NCI-H146 (cell line): ENCODE results near the gene CLDN9.
A peak's percentile ranks its signal among the peaks of the same experiment; 100 is the strongest.
"Not testable (repeated sequence)": the region's sequence is repeated elsewhere in the genome, so short reads cannot be mapped to it uniquely, and the experiment has no call there.

Source experiments
- DNase-seq: peaks from one replicate; lab custom pipeline; 2025; lab: John Stamatoyannopoulos, UW

Gene CLDN9

GRCh38 chr16:3032624-3033023 lies 19.9 kb downstream of the CLDN9 start:
- no peak for DNase-seq

- no peak for DNase-seq
These were observed 22.7 kb downstream of the CLDN9 start for GRCh38 chr16:3035289-3035971.

DNA sequence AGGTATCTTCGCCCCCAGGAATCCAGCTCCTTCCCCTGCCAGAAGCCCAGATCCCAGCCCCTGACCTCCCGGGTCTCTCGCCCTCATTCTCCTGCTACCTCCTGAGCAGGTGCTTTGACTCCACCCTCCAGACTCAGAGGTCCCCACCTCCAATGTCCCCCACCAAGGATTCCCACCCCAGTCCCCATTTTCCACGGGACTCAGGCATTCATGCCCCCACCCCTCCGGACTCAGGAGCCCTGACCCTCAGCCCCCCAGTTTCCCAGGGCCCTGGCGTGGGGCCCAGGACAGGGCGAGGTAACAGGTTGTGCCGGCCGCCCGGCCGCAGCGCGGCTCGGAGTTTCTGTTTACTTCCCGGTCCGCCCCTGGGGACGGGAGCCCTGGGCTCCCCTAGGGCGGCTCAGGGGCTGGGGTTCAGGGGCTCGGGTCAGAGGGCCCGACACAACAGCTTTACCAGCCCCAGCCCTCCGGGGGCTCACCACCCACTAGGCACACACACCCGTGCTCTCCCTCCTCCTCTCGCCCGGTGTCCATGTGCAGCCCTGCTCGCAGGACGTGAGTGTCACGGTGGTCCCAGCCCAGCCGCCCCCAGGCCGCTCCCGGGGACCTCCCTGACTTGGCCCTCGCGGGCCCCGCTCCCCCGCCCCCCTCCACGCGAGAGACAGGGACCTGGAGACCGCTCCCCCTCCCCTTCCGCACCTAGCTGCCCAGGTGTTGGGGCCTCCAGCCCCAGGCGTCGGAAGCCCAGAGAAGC lies 23.4 kb downstream of the CLDN9 start:
- DNase-seq = peak; percentile 53

- DNase-seq = peak; percentile 85
These were observed 24.1 kb downstream of the CLDN9 start, which contains the start of gene BICDL2 for GRCh38 chr16:3036726-3037315. Gene BICDL2, minus strand, starts transcription at chr16:3036944. Its CDS starts 1,448 bp downstream, at chr16:3035496.

GRCh38 chr16:3038256-3038655 lies 25.5 kb downstream of the CLDN9 start:
- DNase-seq = peak; percentile 62

GRCh38 chr16:3038896-3039295 lies 26.2 kb downstream of the CLDN9 start:
- no peak for DNase-seq

DNA sequence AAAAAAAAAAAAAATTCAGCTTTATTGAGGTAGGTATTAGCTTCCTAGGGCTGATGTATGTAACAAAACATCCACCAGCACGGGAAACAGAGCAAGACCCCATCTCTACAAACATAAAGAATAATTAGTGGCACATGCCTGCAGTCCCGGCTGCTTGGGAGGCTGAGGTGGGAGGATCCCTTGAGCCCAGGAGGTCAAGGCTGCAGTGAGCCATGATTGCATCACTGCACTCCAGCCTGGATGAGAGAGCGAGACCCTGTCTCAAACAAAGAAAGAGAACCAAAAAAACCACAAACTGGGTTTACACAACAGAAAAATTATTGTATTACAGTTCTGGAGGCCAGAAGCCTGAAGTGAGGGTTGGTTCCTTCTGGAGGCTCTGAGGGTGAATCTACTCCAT lies 29.7 kb downstream of the CLDN9 start:
- DNase-seq = no peak

DNA sequence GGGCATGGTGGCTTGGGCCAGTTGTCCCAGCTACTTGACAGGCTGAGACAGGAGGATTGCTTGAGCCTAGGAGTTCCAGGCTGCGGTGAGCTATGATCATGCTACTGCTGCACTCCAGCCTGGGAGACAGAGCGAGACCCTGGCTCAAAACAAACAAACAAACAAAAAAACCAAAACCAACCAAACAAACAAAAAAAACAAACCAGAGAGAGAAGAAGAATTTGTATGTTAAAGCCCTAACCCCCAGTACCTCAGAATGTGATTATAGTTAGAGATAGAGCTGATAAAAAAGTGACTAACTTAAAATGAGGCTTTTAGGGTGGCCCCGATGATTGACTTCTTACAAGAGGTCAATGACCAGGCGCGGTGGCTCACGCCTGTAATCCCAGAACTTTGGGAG lies 32.0 kb downstream of the CLDN9 start:
- no peak for DNase-seq

DNA sequence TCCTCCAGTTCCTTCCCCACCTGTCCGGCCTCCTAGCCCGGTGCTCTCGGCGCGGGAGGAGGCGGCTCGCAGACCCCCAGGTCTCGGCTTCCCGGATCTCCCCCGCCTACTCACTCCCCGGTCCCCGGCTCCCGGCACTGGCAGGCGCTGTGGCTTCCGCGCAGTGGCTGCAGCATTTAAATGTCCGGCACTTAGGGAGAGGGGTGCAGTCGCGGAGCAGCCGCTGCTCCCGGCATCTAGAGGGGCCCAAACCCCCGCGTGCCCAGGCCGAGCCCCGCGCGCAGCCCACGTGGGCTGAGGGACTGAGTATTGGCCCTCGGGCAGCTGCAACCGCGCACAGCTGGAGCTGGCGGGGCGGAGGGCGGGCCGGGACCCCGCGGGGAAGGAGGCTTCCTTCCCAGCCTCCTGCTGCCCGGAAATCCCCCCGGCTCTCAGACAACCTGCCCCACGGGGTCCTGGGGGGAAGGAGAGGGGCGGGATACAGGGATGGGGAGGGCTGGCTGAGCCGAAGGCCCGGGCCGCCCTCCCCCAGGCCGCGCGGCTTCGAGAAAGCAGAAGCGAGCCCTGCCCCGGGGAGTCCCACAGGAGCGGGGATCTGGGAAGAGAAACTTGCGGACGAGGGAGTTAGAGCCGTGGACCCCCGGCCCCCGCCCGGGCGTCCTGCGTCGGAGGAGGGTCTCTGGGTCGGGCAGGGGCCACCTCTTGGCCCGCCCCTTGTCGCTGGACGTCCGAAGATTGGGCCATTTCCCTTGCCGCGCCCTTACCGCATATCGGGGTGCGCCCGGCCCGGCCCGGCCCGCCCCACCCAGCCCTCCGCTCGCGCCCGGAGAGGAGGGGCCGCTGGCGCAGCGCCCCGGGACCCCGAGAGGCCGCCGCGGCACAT lies 33.3 kb downstream of the CLDN9 start, which contains the start of gene MMP25:
Gene MMP25, plus strand, starts transcription at position 804 of the 883 bp plus-strand sequence. CDS start 357 bp downstream, outside the sequence.
- DNase-seq = peak; percentile 41

DNA sequence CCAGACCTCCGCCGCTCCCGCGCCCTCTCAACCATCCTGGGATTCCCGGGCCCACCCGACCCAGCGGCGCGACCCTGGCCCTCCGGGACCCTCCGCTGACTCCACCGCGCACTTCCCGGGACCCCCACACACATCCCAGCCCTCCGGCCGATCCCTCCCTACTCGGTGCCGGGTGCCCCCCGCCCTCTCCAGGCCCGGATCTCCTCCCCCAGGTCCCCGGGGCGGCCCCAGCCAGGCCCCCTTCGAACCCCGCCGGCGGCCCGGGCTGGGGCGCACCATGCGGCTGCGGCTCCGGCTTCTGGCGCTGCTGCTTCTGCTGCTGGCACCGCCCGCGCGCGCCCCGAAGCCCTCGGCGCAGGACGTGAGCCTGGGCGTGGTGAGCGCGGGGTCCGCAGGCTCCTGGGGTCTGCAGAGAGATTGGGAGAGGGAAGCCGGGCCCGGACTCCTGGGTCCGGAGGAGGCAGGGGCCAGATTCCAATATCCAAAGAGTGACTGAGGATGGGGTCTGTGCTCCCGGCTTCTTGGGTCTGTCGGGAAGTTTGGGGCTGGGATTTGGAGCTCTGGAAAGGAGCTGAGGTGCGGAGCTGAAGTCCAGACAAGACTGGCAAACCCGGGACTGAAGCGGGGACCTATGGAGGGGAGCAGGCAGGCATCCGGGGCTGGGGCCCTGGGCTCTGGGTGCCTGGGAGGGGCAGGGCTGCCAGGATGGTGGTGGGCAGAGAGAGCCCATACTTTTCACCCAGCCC lies 34.1 kb downstream of the CLDN9 start:
- no peak for DNase-seq

GRCh38 chr16:3047387-3047720 lies 34.6 kb downstream of the CLDN9 start:
- DNase-seq = no peak

GRCh38 chr16:3049921-3050481 lies 37.3 kb downstream of the CLDN9 start:
- no peak for DNase-seq

DNA sequence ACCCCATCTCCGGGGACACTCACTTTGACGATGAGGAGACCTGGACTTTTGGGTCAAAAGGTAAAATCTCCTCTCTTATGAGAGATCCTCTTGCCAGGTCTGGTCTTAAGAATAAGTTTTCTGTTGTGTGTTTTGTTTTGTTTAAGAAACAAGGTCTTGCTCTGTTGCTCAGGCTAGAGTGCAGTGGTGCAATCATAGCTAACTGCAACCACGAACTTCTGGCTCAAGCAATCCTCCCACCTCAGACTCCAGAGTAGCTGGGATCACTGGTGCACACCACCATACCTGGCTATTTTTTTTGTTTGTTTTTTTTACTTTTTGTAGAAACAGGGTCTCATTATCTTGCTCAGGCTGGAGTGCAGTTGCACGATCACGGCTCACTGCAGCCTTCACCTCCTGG lies 37.8 kb downstream of the CLDN9 start:
- DNase-seq = no peak

- peak; percentile 64 for DNase-seq
These were observed 38.3 kb downstream of the CLDN9 start for GRCh38 chr16:3051009-3051408.

DNA sequence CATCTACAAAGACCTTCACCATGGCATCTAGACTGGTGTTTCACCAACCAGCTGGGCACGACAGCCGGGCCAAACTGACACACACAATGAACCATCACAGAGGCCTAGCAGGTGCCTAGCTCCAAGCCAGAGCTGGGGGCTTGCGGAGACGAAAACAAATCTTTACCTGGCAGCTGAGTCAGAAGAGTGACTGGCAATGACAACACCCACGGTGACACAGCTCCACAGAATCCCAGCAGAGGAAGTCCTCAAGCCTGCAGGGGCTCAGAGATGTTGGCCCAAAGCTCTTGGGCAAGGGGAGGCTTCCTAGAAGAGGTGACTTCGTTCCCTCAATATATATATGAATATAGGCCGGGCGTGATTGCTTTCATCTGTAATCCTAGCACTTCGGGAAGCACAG lies 38.8 kb downstream of the CLDN9 start:
- DNase-seq = no peak

DNA sequence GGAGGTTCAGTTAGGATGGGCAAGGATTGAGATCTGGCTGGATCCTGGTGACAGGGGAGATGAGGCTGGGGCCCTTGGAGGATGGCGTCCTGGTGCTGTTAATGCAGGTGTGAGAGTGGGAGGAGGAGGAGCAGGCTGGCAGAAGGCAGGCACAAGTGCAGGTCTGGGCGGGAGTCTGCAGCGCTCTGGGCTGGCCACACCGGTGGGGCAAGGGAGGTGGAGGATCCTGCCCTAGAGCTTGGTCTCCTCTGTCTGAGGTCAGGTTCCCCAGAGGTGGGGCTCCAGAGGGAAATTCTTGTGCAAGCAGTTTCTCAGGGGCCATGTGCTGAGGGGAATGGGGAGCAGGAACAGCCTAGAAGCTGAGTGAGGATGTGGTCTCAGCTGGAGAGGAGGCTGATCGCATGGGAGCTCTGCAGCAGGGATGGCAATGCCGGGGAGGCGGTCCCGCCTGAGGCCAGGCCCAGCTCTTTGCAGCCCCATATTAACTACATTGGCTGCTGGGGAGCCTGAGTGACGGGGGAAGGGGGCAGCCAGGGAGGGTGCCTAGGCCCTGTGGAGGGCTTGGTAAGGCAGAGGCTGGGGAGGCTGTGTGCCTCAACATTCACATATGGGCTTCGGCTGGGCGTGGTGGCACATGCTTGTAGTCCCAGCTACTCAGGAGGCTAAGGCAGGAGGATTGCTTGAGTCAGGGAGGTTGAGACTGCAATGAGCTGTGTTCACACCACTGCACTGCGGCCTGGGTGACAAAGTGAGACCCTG lies 40.0 kb downstream of the CLDN9 start:
- not testable (repeated sequence) for DNase-seq

DNA sequence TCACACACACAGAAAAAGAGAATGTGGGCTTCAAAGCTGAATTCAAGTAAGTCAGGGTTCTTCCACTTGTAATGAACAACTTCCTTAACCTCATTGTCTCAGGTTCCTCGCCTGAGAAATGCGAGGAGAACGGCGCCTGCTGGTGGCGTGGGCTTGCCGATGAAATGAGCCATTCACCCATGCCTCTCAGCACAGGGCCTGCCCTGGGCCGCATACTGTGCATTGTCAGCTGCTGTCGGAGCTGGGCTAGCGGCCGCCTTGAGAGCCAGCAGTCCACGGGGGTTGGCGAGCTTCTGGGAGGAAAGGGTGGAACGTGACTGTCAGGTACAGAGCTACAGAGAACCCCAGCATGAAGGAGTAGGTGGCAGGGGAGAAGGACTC lies 40.6 kb downstream of the CLDN9 start:
- not testable (repeated sequence) for DNase-seq

DNA sequence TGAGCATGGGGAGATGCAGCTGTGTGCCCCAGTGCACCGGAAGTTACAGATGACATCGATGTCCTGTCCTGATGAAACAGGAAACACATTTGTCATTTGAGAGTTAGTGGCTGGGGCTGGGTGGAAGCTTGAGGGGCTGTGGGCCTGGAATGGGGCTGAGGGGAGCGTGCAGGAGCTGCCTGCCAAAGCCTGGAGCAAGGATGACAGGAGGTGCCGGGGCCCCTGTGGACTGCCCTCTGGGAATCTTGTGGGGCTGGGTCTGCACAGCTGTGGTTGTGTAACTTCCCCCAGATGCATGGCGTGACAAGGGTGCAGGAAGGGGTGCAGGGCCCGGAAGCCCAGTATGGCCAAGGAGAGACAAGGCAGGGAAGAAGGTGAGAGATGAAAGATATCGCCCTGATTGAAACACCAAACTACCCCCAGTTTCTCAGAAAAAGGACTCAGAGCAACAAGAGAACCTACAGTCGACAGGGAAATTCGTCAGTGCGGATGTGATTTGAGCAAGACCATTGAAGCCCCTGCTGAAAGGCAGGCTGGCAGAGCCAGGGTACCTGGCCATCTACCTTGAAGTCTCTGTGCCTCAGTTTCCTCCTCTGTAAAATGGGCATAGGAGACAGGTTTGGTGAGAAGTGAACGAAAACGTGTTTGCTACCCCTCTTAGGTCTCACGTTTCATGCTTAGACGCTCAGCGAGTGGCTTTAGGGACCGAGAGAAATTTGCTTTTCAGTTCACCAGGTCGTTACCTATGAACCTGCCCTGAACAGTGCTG lies 42.4 kb downstream of the CLDN9 start:
- no peak for DNase-seq

DNA sequence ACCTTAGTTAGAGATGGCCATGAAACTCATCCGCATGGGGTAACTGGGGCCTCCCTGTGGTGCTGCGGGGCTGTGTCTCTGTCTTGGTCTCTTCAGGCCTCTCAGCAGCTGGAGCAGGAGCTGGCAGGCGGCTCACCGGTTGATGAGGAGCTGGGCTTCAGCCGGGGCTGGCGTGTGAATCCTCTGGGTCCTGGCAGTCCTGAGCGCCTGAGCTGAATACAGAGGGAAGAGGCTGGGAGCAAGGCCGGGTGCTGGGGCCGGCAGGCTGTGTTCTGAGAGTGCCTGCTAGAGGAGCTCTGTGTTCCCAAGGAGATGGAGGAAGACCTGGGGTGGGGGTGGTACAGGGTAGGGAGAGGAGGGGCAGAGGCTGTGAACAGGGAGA lies 43.0 kb downstream of the CLDN9 start:
- DNase-seq = not testable (repeated sequence)
